ENCODE data around the gene PPM1D.

Gene PPM1D

DNA sequence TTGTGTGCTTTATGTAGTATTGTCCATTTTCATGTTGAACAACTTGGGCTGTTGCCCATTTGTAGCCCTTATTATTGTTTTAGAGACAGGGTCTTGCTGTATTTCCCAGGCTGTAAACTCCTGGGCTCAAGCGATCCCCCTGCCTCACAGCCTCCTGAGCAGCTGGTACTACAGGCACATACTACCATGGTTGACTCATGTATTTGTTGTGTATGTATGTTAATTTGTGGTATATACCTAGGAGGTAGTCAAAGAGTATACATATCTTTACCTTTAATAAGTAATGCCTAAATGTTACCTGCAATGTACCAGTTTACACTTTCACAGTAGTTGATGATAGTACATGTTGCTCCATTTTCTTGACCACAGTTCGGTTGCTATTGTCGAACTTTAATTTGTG is 18.1 kb downstream of the PPM1D start:
- DNase-seq (ENCODE audit: extremely low read depth in 1 of 2, low read depth in 1 of 2): no peak

DNA sequence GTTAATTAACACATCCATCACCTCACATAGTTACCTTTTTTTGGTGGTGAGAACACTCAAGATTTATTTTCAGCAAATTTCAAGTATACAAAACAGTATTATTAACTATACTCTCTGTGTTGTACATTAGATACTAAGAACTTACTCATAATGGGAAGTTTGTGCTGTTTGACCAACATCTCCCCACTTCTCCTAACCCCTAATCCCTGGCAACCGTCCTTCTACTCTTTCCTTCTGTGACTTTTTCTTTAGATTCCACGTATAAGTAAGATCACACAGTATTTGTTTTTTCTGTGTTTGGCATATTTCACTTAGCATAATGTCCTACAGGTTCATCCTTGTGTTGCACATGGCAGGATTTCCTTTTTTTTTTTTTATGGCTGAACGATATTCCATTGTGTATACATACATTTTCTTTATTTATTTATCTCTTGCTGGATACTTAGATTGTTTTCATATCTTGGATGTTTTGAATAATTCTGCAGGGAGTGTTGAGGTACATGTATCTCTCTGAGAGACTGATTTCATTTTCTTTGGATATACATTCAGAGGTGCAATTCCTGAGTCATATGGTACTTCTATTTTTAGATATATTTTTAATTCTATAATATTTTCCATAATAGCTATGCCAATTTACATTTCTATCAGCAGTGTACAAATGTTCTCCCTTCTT is 19.0 kb downstream of the PPM1D start:
- no peak for DNase-seq (ENCODE audit: extremely low read depth in 1 of 2, low read depth in 1 of 2)

DNA sequence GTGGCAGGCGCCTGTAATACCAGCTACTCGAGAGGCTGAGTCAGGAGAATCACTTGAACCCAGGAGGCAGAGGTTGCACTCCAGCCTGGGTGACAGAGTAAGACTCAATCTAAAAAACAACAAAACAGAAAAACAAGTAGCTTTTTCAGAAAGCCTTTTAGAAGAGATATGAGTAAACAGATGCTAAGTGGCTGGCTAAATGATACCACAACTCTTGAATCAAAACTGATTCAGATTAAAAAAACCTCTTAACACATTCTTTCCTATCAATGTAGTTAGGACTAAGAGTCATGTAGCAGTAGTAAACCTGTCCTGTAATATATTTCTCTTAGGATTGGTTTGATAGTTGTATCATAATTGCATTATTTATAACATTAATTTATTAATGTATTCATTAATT is 23.0 kb downstream of the PPM1D start:
- no peak for DNase-seq (ENCODE audit: extremely low read depth in 1 of 2, low read depth in 1 of 2)

DNA sequence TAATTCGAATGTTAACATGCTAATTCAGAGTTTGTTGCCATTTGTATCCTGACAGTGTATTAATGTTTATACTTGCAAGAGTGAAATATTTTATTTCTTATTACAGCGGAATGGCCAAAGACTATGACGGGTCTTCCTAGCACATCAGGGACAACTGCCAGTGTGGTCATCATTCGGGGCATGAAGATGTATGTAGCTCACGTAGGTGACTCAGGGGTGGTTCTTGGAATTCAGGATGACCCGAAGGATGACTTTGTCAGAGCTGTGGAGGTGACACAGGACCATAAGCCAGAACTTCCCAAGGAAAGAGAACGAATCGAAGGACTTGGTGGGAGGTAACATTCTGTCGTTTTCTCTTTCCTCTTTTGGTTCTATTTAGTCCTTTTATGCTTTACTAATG is 23.4 kb downstream of the PPM1D start:
- no peak for DNase-seq (ENCODE audit: extremely low read depth in 1 of 2, low read depth in 1 of 2)

DNA sequence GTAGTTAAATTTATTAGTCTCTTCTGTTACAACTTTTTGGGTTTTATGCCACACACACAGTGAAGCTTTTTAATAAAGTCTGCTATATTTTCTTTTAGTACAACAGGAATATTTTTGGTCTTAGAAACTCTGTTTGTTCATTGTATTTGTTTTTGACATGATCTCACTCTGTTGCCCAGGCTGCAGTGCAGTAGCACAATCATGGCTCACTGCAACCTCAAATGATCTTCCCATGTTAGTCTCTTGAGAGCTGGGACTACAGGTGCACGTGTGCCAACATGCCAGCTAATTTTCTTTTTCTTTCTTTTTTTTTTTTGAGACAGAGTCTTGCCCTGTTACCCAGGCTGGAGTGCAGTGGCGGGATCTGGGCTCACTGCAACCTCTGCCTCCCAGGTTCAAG is 27.1 kb downstream of the PPM1D start:
- DNase-seq (ENCODE audit: extremely low read depth in 1 of 2, low read depth in 1 of 2): no peak

DNA sequence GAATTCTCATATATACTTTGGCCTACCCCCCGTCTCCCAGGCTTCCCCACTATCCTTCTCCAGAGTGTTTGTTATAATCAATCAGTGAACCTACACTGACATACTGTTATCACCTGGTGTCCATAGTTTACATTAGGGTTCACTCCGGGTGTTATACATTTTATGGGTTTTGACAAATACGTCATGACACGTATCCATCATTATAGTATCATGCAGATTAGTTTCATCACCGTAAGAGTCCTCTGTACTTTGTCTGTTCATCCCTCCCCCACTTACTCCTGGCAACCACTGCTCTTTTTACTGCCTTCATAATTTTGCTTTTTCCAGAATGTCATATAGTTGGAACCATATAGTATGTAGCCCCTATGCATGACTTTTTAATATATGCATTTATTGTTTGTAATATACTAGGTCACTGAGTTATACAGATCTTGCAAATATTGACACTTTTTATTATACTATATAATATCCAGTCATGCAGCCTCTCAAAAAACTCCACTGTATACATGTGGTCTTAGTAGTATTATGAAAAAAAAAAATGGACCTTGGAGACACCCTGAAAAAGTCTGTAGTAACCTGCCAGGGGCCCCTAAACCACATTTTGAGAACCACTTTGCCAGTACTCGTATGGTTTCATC is 28.4 kb downstream of the PPM1D start:
- DNase-seq (ENCODE audit: extremely low read depth in 1 of 2, low read depth in 1 of 2): no peak

DNA sequence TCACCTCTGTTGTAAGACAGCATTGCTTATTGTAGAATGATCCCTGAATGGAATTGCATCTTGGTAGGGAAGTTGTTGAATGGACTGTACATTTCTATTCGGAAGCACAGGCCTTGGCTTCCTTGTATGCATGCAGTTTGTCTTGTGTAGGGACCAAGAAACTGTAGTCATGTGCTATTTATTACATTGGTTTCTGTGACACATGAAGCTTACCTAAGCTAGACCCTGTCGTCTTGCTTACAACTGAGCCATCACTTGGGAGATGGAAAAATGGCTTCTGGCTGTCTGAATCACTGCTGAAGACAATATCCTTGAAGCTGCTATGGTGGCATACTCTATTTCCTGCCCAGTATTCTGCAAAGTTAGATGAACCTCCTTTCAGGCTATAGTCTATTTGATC is 29.1 kb downstream of the PPM1D start:
- no peak for DNase-seq (ENCODE audit: extremely low read depth in 1 of 2, low read depth in 1 of 2)

DNA sequence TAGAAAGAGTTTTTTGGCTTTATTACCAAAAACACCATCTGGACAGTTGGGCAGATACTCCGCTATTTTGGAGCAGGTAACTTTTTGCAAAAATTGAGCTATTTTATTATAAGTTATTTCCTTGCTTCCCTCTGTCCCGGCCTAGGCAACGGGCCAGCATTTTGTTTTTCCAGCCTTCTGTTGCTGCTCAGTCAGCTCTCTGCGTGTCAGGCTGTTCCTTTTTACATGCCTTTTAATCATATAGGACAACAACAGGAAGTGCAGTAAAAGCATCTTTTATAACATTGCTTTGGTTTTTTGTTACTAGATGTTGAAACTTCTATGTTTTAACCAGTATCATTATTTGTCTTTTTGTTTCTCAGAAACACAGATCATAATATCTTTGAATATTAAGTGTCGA is 30.4 kb downstream of the PPM1D start:
- DNase-seq (ENCODE audit: extremely low read depth in 1 of 2, low read depth in 1 of 2): no peak

DNA sequence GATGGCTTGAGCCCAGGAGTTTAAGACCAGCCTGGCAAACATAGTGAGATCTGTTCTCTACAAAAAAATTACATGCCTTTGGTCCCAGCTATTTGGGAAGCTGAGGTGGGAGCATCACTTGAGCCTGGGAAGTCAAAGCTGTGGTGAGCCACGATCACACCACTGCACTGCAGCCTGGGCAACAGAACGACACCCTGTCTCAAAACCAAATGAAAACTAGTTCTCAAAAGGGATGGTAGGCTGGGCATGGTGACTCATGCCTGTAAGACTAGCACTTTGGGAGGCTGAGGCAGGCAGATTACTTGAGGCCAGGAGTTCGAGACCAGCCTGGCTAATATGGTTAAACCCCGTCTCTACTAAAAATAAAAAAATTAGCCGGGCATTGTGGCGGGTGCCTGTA is 31.1 kb downstream of the PPM1D start:
- no peak for DNase-seq (ENCODE audit: extremely low read depth in 1 of 2, low read depth in 1 of 2)

DNA sequence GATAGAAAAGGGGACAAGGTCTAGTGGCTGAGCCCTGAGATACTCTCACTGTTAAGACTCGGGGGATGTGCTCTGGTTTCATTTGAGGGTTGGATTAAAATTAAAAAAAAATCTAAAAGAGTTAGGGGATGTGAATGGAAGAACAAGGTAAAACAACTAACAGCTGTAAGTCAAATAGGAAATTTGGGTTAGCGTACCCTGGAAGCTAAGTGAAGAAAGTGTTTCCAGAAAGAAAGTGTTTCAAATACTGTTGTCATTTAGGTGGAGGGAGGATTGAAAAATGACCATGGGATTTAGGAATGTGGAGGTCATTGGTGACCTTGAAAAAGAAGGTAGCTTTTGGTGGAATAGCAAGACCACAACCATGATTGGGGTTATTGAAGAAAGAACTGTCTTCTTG is 37.7 kb downstream of the PPM1D start:
- no peak for DNase-seq (ENCODE audit: extremely low read depth in 1 of 2, low read depth in 1 of 2)

DNA sequence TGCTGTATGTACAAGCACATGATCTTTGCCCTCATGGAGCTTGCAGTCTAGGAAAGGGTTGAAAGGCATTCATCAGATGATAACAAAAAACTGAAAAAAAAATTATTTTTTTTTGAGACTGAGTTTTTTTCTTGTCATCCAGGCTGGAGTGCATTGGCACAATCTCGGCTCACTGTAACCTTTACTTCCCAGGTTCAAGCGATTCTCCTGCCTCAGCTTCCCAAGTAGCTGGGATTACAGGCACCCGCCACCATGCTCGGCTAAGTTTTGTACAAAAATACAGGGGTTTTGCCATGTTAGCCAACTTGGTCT is 39.0 kb downstream of the PPM1D start:
- DNase-seq (ENCODE audit: extremely low read depth in 1 of 2, low read depth in 1 of 2): no peak

DNA sequence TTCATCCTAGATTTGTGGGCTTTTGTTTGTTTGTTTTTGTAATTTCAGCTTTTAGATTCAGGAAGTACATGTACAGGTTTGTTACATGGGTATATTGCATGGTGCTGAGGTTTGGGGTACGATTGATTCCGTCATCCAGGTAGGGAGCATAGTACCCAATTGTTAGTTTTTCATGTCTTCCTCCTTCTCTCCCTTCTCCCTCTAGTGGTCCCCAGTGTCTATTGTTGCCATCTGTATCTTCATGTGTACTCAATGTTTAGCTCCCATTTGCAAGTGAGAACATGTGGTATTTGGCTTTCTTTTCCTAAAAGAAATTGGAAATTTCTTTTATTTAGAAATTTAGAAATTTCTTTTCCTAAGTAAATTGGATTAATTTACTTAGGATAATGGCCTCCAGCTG is 40.5 kb downstream of the PPM1D start:
- no peak for DNase-seq (ENCODE audit: extremely low read depth in 1 of 2, low read depth in 1 of 2)

DNA sequence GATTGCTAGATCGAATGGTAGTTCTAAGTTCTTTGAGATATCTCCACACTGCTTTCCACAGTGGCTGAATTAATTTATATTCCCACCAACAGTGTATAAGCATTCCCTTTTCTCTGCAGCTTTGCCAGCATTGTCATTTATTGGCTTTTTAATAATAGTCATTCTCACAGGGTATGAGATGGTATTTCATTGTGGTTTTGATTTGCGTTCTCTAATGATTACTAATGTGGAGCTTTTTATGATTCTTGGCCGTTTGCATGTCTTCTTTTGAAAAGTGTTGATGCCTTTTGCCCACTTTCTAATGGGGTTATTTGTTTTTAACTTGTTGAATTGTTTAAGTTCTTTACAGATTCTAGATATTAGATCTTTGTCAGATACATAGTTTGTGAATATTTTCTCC is 41.1 kb downstream of the PPM1D start:
- DNase-seq (ENCODE audit: extremely low read depth in 1 of 2, low read depth in 1 of 2): no peak

DNA sequence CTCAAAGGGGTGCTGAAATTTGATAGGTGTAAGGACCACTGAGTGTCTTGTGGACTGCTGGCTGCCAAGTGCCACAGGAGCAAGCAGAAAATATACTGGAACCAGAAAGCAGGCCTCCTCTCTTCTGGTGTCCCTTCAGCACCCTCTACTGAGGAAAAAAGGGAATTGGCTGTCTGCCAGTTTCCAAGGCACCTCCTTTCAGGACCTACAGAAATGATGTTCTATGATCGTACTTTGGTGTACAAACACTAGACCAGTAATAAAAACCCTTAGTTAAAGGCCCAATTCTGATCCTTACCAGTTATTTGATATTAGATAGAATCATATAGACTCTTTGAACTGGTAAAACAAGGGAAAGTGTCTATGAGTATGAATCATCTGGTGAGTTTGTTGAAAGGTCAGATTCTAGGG is 41.8 kb downstream of the PPM1D start:
- DNase-seq (ENCODE audit: extremely low read depth in 1 of 2, low read depth in 1 of 2): peak in 1 of 2 donors; percentile 5

DNA sequence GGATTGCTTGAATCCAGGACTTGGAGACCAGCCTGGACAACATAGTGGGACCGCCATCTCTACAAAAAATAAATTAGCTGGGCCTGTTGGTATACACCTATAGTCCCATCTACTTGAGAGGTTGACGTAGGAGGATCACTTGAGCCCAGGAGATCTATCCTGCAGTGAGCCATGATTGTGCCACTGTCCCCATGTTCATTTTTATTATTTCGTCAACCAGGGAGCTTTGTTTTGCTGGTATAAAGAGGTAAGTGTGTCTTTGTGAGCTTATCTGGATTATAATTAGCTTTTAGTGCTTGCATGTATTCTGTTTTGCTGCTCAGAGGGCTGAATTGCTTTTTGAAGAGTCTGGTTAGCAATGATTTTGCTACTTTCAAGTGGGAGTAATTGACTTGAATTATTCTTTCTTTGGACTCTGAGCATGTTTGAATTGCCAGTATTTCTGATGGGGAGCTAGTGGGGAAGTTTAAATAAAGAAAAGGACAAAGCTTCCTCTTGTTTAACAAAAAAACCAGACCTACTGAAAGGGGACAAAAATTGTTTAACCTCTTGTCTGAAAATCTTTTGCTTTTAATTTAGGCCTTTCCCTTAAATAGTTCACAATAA is 46.0 kb downstream of the PPM1D start:
- DNase-seq (ENCODE audit: extremely low read depth in 1 of 2, low read depth in 1 of 2): no peak

DNA sequence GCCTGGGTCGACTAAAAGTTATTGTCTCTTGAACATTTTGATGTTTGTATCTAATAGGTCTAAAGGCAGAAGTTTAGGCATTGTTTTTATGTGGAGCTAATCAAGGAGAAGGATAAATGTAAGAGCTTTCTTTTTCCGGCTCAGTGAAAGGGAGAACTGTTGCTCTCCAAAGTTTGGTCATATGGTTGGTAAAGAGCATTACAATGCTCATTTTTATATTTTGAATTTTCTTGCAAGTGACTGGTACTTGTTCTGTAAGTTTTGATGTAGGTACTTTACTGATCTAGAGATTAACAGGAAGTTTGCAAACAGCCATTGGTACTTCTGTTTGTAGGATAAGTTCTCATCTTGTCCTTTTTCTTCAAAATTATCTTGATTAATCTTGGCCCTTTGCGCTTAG is 46.7 kb downstream of the PPM1D start:
- DNase-seq (ENCODE audit: extremely low read depth in 1 of 2, low read depth in 1 of 2): no peak

DNA sequence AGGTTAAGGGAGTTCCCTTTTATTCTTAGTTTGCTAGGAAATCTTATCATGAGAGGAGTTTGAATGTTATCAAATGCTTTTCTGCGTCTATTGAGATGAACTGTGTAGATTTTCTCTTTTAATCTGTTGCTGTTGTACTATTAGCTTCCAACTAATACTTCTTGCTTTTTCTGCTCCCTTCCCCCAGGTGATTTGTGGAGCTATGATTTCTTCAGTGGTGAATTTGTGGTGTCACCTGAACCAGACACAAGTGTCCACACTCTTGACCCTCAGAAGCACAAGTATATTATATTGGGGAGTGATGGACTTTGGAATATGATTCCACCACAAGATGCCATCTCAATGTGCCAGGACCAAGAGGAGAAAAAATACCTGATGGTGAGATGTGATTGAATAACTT is 47.7 kb downstream of the PPM1D start:
- DNase-seq (ENCODE audit: extremely low read depth in 1 of 2, low read depth in 1 of 2): no peak

DNA sequence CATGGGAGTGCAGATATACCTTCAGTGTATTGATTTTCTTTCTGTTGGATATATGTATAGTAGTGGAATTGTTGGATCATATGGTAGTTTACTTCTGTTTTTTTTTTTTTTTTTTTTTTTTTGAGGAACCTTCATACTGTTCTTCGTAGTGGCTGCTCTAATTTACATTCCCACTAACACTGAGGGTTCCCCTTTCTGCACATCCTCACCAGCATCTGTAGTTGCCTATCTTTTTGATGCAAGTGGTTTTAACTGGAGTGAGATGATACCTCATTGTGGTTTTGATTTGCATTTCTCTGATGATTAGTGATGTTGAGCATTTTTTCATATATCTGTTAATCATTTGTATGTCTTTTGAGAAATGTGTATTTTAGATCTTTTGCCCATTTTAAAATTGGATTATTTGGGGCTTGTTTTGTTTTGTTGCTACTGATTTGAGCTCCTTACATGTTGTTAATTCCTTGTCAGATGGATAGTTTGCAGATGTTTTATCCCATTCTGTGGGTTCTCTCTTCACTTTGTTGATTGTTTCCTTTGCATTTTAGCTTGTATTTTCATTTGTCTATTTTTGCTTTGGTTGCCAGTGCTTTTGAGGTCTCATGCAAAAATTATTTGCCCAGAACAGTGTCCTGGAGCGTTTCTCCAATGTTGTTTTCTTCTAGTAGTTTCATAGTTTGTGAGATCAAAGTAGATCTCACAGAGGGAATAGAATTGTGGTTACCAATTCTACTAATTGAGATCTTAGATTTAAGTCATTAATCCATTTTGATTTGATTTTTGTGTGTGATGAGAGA is 52.7 kb downstream of the PPM1D start:
- DNase-seq (ENCODE audit: extremely low read depth in 1 of 2, low read depth in 1 of 2): no peak

DNA sequence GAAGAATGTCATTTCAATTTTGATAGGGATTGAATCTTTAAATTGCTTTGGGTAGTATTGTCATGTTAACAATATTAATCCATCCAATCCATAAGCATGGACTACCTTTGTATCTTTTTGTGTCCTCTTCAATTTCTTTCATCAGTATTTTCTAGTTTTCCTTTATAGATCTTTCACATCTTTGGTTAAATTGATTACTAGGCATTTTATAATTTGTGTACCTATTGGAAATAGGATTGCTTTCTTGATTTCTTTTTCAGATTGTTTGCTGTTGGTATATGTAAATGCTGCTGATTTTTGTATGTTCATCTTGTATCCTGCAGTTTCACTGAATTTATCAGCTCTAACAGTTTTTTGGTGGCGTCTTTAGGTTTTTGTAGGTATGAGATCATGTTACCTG is 53.6 kb downstream of the PPM1D start:
- DNase-seq (ENCODE audit: extremely low read depth in 1 of 2, low read depth in 1 of 2): no peak

DNA sequence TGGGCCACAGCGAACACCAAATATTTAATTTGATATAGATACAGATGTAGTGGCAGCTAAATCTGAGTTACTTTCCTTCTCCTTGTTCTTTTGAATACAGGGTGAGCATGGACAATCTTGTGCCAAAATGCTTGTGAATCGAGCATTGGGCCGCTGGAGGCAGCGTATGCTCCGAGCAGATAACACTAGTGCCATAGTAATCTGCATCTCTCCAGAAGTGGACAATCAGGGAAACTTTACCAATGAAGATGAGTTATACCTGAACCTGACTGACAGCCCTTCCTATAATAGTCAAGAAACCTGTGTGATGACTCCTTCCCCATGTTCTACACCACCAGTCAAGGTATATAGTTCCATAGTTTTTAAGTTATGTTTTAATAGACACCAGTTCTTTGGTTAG is 56.5 kb downstream of the PPM1D start:
- no peak for DNase-seq (ENCODE audit: extremely low read depth in 1 of 2, low read depth in 1 of 2)

DNA sequence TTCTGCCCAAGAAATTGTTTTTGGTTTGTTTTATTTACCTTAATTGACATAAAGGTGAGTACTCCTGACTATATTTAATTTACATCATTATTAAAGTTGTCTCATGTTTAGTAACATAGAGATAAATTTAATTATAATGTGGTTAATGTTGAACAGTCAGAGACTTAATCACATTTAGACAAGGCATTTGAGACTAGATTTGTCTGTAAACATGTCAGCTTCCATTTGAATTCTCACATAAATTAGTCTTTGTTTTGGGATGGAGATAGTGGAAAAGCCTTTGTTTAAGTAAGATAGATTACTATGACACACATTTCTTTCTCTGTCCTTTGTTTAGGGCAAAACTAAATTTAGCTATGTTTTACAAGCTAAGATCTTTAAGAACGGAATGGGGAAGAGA is 59.2 kb downstream of the PPM1D start:
- DNase-seq (ENCODE audit: extremely low read depth in 1 of 2, low read depth in 1 of 2): no peak

DNA sequence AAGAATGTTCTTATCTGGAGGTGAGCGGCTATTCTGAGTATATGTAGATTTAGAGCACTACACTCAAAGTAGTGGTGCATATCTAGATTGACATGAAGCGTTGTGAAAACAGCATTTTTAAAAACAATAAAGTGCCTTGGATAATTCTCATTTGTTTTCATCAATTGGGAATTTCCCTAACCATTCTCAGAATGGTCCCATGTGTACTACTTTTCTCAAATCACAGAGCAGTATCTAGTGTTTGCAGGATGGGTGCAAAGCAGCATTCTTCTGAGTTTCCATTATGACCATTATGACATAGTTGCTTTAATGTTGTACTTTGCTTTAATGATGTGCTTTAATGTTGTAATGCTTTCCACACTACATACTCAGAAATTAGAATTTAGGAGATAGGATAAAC is 61.5 kb downstream of the PPM1D start:
- no peak for DNase-seq (ENCODE audit: extremely low read depth in 1 of 2, low read depth in 1 of 2)
